GM19452 (cell line): ENCODE results near the gene ADAMTS4.
A peak's percentile ranks its signal among the peaks of the same experiment; 100 is the strongest.

ENCODE experiments used
- ATAC-seq: cut with Tn5 transposase; IDR thresholded peaks from one replicate; pipeline ENCODE4 v1.9.1; 2021; ENCODE audit not compliant: unreplicated experiment

The ADAMTS4 gene

DNA sequence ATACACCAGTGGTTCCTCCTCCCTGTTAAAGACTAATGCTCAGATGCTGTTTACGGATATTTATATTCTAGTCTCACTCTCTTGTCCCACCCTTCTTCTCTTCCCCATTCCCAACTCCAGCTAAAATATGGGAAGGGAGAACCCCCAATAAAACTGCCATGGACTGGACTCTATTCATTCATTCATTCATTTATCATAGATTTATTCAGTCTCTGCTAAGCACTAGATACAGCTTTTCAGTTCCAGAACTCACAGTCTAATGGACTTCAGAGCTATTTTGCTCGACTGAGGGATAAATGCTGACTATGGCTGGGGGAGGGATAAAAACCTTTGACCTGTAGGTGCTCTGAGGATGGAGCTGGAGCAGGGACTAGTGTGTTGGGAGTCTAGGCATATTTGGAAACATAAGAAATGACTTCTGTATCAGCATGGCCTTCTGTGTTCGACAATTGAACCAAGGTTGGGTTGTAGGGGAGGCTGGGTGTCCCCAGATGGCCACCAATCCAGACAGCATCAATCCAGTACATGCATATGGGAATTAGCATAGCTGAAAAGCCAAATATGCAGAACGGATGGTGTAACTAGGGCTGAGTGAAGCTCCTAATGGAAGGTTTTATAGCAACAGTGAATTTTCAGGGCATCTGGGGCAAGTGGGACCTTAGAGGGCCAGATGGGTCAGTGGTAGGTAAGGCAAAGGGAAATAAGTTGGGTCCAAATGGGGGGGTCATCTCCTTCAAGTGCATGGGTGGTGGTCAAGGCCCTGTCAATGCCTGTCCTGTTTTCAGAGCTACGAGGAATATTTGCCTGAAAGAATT lies 20.4 kb upstream of the ADAMTS4 start:
- no peak for ATAC-seq

DNA sequence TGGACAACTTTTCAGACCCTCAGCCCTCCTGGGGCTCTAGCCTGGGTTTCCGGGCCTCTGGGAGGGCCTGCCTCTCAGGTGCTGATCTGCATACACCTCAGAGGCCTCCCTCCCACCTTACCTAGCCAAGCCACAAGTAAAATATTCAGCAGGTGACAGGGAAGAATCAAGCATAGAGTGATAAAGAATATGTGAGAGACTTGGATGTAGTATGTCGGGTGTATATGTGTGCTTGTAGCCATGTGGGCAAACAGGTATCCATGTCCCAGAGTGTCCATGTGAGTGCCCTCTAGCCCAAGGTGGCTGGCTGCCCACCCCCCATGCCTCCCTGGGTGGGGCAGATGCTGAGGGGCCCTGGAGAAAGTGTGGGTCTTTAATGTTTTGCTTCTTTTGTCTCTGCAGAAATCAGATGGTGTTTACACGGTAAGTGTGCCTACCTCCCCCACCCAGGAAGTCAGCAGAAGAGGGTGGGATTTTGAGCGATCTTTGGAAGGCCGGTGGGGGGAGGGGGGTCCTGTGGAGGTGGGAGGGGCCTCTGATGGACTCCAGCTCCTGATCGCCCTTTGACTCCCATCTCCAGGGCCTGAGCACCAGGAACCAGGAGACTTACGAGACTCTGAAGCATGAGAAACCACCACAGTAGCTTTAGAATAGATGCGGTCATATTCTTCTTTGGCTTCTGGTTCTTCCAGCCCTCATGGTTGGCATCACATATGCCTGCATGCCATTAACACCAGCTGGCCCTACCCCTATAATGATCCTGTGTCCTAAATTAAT lies 19.6 kb upstream of the ADAMTS4 start:
- ATAC-seq: no peak

DNA sequence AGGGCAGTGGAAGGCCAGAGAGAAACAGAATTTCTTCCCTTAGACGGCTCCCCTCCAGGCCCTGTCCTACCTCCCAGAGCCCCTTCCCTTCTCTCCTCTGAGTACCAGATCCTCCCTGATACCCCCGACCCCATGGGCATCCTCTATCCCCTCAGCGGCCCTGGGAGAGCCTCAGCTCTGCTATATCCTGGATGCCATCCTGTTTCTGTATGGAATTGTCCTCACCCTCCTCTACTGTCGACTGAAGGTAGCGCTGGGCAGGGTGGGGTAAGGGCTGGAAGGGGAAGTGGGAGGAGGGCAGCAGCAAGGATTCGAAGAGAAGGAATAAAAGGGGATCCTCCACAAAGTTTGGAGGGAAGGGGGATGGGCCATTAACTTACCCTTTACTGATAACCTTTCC lies 19.0 kb upstream of the ADAMTS4 start:
- ATAC-seq: no peak

DNA sequence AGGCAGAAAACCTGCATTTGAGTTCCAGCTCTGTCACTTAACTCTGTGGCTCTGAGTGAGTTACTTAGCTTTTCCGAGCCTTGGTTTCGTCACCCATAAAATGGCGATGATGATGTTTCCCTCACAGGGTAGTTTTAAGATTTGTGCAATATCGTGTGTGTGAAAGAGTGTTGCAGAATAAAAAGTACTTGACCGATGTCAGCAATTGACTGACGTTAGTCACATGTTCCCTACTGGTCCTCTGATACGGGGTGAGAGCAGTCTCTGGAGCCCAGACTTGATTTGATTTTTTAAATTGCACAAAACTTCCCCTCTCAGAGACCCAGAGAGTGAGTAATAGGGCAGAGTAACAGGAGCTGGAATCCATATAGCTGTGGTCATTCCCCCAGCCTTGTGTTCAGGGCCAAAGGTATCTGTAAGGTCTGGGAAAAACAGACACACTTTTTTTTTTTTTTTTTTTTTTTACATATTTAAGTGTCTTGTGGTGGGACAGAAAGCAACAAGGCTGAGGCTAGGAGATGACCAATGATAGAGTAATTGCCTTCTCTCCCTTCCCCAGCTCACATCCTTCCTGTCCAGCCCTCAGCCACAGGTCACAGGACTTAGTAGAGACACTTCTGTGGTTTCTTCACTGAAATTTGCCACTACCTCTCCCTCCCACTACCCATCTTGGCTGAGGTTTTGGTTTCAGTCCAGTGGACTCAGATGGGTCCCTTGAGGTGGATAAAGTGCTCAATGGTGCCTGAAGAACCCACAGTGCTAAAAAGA lies 18.3 kb upstream of the ADAMTS4 start:
- peak; percentile 87 for ATAC-seq

GRCh38 chr1:161215076-161215475 lies 16.2 kb upstream of the ADAMTS4 start, which contains the start of gene FCER1G:
Gene FCER1G (plus strand): TSS chr1:161215295. CDS start chr1:161215322, 27 bp downstream.
- no peak for ATAC-seq

DNA sequence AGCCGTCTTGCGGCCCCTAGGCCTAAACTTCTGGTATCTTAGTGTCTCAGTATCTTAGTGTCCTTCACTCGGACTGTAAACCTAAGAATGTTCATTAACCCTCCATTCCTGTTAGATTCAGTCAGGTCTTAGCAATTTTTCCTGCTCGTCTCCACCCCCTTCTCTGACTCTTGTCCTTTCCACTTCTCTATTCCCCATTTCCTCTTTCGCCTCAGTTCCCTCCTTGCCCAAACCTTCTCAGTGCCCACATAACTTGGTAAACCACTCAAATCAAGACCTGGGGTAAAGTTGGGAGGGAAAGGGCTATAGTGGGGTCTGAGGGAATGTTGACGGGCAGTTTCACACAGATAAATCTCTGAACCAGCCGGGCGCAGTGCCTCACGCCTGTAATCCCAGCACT lies 15.5 kb upstream of the ADAMTS4 start:
- no peak for ATAC-seq

DNA sequence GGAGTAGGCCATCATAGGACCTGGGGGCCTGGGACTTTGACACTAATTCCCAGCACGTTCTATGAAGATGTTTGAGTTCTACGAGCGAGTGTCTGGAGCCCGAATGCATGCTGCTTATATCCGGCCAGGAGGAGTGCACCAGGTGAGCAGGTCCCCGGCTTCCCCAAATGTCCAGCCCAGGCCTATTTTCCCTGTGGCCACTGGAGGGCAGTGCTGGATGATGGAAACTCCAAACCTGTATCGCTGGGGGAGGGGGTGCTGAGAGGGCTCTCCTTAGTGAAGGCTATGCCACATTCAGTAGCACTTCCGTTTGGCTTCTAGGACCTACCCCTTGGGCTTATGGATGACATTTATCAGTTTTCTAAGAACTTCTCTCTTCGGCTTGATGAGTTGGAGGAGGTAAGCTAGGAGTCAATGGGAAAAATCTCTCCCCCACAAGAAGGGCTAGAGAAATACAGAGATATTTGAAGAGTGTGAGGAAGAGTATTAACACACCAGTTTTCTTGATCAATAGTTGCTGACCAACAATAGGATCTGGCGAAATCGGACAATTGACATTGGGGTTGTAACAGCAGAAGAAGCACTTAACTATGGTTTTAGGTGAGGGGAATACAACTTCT lies 11.0 kb upstream of the ADAMTS4 start:
- no peak for ATAC-seq

- no peak for ATAC-seq
Measured at GRCh38 chr1:161207173-161207572, 8.3 kb upstream of the ADAMTS4 start.

GRCh38 chr1:161206411-161207140 lies 7.7 kb upstream of the ADAMTS4 start:
- ATAC-seq: no peak

- peak; percentile 97 for ATAC-seq
Measured at GRCh38 chr1:161201836-161202712, 3.2 kb upstream of the ADAMTS4 start, which contains the start of gene NDUFS2. Gene NDUFS2 (plus strand): TSS chr1:161202367. CDS start chr1:161202386, 19 bp downstream.

DNA sequence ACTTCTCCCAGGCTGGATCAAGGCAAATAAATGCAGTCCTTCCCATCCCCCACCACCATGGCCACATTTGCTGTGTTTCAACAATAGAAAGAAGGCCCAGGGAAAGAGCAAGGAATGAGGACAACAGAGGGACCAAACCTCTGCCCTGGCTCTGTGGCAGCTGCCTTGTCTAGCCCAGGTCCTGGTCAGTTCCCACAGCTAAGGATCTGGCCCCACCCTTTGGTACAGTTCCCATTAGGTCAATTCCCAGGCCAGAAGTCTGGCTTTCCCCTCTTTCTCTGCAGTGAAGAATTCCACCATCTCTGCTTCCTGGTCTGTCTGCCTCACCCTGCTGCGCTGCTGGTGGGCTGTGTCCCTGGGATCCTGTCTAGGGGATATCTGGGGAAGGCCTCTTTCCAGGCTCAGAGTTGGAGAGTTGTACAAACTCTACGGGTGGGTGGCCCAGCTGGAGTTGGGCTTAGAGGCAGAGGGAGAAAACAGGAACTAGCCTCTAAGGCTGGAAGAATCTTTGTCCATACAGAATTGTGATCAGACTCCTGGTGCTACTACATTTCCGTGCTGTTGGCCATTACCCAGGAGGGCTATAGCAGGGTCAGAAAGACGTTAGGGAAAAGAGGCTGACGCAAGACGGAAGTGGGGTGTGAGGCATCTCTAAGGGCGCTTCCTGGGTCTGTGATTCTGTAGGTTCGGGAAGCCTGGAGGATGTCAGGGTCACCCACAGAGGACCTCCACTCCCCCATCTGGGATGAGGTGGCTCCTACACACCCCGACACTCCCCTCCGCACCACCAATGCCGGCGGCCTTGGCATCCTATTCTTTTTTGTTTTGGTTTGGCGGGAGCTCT lies 2.4 kb upstream of the ADAMTS4 start:
- ATAC-seq: no peak

DNA sequence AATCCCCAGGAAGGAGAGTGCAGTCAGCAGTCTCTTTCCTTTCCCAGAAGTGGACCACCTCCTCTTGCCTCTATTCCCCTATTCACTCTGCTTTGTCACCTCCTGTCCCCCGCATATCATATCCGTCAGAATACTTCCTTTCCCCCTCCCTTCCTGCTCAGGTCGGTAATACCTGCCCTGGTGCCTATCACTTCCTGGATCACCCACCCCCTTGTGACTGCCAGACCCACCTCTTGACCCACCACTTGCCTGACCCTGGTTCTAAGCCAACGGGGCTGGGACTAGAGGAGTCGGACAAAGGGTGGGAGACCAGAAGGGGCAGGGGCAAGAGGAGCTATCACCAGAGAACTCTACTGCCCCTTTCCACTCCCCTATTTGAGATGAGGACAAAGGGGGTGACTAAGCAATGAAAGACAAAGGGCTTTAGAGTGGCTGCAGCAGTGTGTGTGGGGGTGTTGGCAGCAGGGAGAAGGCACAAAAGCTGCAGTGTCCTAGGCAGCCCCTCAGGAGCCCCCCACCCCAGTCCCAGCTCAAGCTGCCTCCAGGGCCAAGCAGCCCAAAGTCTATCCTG lies 1.7 kb upstream of the ADAMTS4 start:
- ATAC-seq: no peak

DNA sequence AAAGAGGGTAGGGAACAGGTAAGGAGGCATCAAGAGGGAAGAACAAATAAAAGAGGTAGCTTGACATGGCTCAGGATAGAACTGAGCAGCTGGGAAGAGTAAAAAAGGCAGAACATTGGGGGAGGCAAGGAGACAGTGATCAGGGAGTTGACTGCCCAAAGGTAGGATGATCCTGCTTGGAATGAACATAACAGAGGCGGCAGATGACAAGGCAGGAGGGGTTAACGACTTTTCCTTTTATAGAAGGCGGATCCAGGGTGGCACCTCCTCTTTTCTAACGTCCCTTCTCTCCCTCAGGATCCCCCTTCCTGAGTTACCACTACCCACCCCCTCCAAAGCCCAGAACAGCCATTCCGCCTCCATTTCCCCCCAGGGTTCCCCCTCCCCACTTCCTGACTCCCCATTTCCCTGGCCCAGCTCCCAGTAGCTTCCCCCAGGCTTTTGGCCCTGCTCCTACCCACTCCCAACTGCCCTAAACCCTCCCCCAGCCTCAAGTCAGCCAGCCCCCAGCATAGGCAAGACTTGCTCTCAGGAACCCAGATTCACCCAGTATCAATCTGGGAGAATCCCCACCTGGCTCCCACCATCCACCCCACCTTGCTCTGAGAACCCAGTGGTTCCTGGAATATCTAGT lies 769 bp upstream of the ADAMTS4 start:
- no peak for ATAC-seq

DNA sequence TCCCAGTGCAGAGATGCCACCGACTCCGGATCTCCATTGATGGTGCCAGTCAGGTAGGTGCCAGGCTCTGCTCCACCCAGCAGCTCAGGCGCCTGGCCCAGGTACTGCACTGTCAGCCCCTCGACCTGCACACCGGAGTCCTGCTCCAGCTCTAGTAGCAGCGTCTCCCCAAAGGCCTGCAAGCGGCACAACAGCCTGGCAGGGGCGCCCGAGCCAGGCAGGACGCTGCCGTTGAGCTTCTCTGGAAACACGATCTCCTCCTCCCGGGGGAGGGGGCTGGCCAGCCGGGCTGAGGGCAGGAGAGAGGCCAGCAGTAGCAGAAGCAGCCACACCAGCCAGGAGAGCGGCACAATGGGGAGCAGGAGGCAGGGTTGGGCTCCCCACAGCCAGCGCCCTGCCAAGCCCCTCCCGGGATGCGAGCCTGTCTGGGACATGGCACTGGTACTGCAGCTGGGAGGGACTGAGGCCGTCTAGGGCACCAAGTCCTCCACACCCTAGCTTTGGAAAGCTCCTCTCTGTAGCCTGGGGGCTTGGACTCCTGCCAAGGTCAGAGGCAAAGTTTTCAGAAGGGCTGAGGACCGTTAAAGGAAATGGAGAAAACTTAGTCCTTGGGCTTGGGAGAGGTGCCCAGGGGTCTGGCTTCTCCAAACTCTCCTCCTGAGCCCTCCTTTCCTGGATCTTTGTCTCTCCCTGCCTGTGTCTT lies 509 bp downstream of the ADAMTS4 start:
- no peak for ATAC-seq

DNA sequence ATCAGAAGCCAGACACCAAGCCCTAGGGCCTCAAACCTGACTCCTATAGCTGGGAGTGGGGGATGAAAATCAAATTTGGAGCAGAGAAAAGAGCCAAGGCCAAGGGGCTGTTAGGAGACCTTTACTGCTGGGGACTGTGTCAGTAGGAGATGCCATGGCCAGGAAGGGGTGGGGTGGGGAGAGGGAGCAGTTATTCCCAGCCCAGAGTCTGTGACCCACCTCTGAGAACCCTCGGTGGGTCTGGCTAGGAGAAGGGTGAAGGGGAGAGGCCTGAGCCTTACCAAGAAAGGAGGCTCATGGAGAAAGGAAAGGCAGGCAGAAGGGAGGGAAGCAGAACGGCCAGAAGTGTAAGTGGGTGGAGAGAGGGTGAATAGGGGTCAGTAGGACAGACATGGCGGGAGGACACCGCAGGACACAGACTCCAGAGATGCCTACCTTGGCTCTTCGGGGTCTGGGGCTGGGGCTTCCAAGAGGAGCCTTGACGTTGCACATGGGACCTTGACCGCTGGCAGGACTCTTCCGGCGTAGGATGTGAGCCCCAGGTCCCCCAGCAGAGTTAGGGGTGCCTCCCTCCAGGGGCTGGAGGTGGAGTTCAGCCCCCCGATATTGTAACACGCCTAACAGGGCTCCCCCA lies 1.2 kb downstream of the ADAMTS4 start:
- ATAC-seq: no peak
